H1 (cell line): Measurements from ENCODE around the gene DNMT3B. TPM values are rescaled to one million over a fixed set of nuclear protein-coding genes. Genes with fewer than 3 reads are reported as not detected.
A peak's percentile ranks its signal among the peaks of the same experiment; 100 is the strongest.

Experiments
- POU5F1 ChIP-seq: IDR thresholded peaks from 2 replicates; pipeline ENCODE4 v1.6.1; 2011; ENCODE audit warnings: low read depth, mild to moderate bottlenecking, low read length, moderate library complexity
- SP4 ChIP-seq: IDR thresholded peaks from 2 replicates; pipeline ENCODE4 v1.6.1; 2012; ENCODE audit warnings: low read length, inconsistent platforms
- polyA plus RNA-seq, 7 experiments: library from polyadenylated mRNA; depleted of rRNA in 3 of 7; stranded (reverse) in 5 of 7; unstranded in 2 of 7; fragments of >200 nt in 5 of 7; fragments of 200-250 nt in 2 of 7; gene quantifications; 1 replicate in 5 of 7; 2 replicates in 1 of 7; 4 replicates in 1 of 7; pipeline versions ENCODE4 v1.2.1 to v1.2.3, GENCODE V29; 2011 to 2013; ENCODE audit warnings: missing spikeins in 2 of 7, mixed read lengths in 2 of 7
- total RNA-seq: library from RNA; stranded (reverse); fragmentation: NEBNext Ultra II Directional; extraction: Animal tissue kit (Norgen Biotek cat#: 25700); gene quantifications from 2 replicates; pipeline ENCODE4 v1.2.1, GENCODE V29; 2021
- TF ChIP-seq, protein P1 (sequence below): fragments of 300-600 bp; sonication (generic); IDR thresholded peaks from 2 replicates; pipeline ENCODE4 v1.7.1; 2012; ENCODE audit warnings: low read length, moderate library complexity, mild to moderate bottlenecking, inconsistent platforms; ENCODE audit not compliant: insufficient replicate concordance

Gene DNMT3B
- total and polyA plus RNA-seq, 2 of the 8 experiments (the other 6 are each of a cell fraction or from before 2014, with no cell fraction given): 433 to 1,016 TPM

DNA sequence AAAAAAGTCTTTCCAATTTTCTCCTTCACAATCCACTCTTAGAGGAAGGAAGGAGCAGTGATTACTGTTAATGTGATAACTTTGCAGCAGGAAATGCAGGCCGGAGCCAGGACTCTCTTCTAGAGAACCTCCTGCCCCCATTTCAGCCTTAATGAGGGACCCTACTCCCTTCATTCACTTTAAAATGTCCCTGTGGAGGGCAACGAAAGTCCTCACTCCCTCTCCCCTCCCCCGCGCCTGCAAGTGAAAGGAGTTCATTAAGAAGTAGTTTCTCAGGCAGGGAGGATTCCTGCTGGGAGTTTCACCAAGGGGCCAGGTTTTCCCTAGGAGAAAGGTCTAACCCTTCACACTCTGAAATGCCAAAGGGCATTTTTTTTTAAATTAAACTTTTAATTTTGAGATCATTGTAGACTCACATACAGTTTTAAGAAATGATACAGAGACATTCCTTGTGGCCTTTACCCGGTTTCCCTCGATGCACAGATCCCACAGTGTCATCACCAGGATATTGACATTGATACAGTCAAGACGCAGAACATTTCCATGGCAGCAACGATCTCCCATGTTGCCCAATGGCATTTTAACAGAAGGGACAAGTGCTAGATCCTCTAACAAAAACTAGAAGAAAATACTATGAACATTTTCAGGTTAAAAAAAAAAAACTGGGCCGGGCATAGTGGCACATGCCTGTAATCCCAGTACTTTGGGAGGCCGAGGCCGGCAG, 12.1 kb upstream of the DNMT3B start (continued):
- TF ChIP-seq, protein P1, sequence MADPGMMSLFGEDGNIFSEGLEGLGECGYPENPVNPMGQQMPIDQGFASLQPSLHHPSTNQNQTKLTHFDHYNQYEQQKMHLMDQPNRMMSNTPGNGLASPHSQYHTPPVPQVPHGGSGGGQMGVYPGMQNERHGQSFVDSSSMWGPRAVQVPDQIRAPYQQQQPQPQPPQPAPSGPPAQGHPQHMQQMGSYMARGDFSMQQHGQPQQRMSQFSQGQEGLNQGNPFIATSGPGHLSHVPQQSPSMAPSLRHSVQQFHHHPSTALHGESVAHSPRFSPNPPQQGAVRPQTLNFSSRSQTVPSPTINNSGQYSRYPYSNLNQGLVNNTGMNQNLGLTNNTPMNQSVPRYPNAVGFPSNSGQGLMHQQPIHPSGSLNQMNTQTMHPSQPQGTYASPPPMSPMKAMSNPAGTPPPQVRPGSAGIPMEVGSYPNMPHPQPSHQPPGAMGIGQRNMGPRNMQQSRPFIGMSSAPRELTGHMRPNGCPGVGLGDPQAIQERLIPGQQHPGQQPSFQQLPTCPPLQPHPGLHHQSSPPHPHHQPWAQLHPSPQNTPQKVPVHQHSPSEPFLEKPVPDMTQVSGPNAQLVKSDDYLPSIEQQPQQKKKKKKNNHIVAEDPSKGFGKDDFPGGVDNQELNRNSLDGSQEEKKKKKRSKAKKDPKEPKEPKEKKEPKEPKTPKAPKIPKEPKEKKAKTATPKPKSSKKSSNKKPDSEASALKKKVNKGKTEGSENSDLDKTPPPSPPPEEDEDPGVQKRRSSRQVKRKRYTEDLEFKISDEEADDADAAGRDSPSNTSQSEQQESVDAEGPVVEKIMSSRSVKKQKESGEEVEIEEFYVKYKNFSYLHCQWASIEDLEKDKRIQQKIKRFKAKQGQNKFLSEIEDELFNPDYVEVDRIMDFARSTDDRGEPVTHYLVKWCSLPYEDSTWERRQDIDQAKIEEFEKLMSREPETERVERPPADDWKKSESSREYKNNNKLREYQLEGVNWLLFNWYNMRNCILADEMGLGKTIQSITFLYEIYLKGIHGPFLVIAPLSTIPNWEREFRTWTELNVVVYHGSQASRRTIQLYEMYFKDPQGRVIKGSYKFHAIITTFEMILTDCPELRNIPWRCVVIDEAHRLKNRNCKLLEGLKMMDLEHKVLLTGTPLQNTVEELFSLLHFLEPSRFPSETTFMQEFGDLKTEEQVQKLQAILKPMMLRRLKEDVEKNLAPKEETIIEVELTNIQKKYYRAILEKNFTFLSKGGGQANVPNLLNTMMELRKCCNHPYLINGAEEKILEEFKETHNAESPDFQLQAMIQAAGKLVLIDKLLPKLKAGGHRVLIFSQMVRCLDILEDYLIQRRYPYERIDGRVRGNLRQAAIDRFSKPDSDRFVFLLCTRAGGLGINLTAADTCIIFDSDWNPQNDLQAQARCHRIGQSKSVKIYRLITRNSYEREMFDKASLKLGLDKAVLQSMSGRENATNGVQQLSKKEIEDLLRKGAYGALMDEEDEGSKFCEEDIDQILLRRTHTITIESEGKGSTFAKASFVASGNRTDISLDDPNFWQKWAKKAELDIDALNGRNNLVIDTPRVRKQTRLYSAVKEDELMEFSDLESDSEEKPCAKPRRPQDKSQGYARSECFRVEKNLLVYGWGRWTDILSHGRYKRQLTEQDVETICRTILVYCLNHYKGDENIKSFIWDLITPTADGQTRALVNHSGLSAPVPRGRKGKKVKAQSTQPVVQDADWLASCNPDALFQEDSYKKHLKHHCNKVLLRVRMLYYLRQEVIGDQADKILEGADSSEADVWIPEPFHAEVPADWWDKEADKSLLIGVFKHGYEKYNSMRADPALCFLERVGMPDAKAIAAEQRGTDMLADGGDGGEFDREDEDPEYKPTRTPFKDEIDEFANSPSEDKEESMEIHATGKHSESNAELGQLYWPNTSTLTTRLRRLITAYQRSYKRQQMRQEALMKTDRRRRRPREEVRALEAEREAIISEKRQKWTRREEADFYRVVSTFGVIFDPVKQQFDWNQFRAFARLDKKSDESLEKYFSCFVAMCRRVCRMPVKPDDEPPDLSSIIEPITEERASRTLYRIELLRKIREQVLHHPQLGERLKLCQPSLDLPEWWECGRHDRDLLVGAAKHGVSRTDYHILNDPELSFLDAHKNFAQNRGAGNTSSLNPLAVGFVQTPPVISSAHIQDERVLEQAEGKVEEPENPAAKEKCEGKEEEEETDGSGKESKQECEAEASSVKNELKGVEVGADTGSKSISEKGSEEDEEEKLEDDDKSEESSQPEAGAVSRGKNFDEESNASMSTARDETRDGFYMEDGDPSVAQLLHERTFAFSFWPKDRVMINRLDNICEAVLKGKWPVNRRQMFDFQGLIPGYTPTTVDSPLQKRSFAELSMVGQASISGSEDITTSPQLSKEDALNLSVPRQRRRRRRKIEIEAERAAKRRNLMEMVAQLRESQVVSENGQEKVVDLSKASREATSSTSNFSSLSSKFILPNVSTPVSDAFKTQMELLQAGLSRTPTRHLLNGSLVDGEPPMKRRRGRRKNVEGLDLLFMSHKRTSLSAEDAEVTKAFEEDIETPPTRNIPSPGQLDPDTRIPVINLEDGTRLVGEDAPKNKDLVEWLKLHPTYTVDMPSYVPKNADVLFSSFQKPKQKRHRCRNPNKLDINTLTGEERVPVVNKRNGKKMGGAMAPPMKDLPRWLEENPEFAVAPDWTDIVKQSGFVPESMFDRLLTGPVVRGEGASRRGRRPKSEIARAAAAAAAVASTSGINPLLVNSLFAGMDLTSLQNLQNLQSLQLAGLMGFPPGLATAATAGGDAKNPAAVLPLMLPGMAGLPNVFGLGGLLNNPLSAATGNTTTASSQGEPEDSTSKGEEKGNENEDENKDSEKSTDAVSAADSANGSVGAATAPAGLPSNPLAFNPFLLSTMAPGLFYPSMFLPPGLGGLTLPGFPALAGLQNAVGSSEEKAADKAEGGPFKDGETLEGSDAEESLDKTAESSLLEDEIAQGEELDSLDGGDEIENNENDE: peak; percentile 55
- no peak for TF ChIP-seq POU5F1
- no peak for TF ChIP-seq SP4
